HL-60/S4 treated with retinoic acid at 250 ng/mL for 4 days and 3 days (cell line): Measurements from ENCODE around the gene YIF1A.
"Not testable (repeated sequence)": the region's sequence is repeated elsewhere in the genome, so short reads cannot be mapped to it uniquely, and the experiment has no call there.

Source experiments
- in situ Hi-C: fragments of 300-500 bp; cut with MboI; formaldehyde crosslinking; loops from 2 replicates; pipeline ENCODE4 v1.7.0; 2022; ENCODE audit warnings: low sequenced_read_pairs

The YIF1A gene

DNA sequence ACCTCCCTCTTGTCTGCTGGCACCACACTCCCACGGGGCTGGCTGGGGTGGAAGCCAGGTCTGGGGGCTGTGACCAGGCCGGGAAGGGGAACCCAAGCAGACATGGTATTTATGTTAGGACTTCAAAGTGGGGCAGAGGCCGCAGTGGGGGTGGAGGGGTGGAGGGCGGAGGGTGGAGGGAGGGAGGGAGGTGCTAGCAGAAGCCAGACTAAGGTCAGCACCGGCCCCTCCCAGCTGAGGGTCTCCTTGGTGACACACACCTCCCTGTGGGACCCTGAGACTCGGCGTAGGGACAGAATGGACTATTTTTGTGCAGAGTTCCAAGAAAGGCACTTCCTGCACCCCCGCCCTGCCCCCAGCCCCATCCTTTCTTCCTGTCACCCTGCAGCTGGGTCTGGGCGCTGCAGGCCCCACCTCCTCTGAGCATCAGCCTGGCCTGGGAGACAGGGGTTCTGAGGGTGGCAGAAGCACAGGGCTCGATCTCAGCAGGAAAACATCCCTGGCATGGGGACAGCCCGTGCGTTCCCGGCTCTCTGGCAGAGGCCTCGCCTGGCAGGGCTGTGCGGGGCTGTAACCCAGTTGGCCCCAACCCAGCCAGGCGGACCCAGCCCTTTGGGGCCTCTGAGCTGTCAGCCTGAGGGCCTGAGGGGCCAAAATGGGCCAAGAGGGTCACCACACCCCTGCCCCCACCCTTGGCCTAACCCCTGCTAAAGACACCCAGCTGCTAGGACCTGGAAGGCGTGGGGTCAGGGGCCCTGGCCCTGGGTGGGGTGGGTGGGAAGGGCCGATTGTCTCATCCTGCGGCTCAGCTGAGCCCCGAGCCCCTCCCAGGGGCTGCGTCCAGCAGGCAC, 37.5 kb upstream of the YIF1A start:
- in situ Hi-C loops: no loop called here

DNA sequence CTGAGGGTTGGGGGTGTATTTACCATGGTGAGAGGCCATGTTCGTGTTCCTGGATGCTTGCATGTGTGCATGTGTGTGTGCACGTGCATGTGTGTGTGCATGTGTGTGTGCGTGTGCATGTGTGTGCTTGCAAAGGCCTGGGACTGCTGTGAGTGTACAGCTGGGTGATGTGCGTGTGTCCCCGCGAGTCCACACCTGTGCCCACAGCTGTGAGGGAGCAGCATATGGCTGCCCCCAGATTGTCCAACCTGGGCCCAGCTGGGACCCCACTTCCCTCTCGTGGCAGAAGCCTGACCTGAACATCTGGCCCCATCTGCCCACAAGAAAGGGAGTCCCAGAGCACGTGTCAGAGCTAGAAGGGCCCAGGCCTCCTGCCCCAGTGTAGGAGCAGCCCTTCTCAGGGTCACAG, 36.3 kb upstream of the YIF1A start:
- in situ Hi-C loops: no loop called here

DNA sequence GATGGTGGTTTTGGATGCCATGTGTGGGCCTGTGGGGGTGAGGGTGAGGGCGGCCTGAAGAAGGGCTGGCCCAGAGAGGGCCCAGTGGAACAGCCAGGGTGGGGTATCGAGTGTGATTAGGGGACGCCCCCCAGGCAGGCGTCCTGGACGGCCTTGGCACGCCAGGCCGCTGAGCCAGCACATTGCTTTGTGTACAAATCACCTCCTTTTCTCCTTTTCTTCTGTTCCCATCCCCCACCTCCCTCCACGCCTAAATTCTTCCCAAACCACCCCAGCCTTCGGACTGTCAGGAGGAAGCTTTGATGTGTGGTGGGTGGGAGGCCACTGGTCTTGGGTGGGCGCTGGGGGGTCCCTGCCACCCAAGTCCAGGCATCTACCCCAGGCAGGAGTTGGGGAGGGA, 35.7 kb upstream of the YIF1A start:
- in situ Hi-C loops: no loop called here

DNA sequence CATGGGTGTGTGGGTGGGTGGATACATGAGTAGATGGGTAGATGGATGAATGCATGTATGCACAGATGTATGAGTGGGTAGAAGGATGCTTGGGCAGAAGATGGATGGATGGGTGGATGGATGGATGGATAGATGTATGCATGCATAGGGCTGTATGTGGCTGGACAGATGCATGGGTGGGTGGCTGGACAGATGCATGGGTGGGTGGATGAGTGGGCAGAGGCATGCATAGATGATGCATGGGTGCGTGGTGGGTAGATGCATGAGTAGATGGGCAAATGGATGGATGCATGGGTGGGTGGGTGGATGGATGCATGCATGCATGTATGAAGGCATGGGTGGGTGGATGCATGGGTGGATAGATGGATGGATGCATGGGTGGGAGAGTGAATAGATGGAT, 34.7 kb upstream of the YIF1A start:
- in situ Hi-C loops: no loop called here

DNA sequence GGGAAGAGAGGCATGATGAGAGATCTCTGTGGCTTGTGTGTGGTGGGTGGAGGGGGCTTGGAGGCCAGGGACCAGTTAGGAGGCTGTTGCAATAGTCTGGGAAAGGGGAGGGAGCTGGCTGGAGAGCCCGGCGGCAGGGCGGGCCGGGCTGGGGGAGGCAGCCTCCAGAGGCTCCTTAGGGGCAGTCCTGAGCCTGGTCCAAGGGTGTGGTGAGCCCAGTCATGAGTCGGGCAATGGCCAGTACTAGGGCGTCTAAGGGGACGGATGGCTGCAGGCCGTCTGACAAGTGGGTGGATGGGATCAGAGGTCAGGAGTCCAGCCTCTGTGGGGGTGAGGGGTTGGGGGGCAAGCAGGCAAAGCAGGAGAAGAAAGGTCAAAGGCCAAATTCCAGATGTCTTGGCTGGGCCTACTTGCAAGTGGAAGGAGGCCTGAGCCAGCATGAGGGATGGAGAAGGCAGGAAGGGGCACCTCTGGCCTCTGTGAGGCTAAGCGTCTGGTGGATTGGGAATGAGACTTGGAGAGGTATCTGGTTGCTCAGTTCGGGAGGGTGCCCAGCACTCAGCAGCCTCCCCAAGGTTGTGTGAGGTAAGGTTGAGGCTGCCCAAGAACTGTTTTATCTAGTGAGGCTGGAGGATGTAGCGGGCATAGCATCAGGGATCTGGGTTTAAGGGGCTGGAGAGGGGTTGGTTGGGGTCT, 33.9 kb upstream of the YIF1A start:
- in situ Hi-C loops: no loop called here

DNA sequence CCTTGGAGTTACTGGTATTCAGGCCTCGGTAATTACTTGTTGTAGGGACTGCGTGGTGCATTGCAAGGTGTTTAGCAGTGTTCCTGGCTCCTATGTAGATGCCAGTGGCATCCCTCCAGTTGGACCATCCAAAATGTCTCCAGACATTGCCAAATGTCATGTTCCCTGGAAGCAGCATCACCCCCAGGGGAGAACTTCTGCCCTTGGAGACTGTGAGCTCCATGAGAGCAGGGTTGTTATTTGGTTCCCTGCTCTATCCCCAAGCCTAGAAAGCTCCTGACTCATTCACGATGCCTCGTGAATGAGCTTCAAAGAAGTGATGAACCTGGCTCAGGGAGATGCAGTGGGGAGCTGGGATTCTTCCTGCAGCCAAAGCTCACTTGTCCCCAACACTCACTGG, 32.7 kb upstream of the YIF1A start:
- in situ Hi-C loops: no loop called here

DNA sequence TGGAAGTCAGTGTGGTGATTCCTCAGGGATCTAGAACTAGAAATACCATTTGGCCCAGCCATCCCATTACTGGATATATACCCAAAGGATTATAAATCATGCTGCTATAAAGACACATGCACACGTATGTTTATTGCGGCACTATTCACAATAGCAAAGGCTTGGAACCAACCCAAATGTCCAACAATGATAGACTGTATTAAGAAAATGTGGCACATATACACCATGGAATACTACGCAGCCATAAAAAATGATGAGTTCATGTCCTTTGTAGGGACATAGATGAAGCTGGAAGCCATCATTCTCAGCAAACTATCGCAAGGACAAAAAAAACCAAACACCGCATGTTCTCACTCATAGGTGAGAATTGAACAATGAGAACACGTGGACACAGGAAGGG, 31.8 kb upstream of the YIF1A start:
- in situ Hi-C loops: not testable (repeated sequence)

DNA sequence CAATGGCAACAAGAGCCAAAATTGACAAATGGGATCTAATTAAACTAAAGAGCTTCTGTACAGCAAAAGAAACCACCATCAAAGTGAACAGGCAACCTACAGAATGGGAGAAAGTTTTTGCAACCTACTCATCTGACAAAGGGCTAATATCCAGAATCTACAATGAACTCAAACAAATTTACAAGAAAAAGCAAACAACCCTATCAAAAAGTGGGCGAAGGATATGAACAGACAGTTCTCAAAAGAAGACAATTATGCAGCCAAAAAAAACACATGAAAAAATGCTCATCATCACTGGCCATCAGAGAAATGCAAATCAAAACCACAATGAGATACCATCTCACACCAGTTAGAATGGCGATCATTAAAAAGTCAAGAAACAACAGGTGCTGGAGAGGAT, 31.3 kb upstream of the YIF1A start:
- in situ Hi-C loops: not testable (repeated sequence)

DNA sequence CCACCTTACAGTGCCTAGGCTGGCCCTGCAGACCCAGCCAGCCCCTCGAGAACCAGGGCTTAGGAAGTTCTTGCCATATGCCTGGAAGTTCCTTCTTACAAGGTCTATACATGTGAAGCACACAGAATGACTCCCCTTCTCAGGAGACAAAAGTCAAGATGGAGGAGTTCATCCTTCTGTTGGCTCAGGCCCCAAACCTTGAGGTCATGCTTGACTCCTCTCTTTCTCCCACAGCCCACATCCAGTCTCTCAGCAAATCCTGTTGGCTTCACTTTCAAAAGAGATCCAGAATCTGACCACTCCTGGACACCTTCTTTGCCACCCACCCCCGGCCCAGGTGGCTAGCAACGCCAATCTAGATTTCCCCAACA, 29.6 kb upstream of the YIF1A start:
- in situ Hi-C loops: no loop called here

DNA sequence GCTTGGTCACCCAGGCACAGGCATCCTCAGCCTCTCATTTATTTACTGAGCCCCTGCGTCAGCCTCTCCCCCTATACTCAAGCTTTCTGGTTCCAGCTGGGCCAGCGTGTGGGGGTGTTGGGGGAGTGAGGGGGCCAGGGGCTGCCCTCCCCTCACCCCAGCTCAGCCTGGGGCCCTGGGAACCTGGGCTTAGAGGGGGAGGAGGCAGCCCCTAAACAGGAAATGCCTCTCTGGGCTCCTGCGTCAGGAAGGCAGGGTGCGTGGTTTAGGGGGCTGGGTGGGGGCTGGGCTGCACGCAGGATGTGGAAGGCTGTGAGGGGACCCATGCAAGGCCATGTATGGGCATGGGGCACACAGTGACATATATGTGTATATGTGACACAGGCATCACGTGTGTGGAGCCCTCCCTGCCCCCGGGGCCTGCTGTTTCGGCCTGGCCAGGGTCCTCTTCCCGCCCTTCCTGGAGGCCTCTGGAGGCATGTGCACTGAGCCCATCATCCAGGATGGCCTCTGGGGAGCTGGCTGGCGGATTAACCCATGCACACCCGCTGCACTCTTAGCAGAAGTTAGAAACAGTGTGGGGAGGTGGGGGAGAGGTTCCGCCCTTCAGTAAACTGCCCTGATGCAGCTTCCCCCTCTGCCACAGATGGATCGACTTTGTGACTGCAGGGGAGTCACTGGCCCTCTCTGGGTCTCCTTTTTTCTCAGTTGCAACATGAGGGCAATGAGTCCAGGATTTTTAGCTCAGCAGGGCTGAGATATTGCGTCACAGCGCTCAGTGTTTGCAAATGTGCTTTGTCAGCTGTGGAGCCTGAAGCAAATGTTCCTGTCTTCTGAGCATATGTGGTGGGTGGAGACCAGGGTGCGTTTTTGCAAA, 29.0 kb upstream of the YIF1A start:
- in situ Hi-C loops: no loop called here

DNA sequence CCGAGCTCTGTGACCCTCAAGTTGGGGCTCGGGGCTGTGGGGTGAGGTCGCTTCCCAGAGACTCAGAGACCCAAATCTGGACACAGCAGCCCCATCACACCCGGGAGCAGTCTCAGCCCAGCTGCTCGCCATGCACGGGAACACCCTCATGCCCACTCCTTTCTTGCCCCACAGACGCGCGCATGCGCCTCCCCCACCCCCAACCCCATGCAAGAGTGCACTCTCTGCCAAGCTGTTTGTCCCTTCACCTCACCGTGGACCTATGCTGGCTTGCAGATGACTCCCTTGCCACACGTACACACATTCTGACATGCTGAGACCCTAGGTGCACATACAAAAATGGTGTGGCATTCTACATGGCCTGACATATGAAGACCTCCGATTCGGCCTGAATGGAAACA, 28.4 kb upstream of the YIF1A start:
- in situ Hi-C loops: no loop called here

DNA sequence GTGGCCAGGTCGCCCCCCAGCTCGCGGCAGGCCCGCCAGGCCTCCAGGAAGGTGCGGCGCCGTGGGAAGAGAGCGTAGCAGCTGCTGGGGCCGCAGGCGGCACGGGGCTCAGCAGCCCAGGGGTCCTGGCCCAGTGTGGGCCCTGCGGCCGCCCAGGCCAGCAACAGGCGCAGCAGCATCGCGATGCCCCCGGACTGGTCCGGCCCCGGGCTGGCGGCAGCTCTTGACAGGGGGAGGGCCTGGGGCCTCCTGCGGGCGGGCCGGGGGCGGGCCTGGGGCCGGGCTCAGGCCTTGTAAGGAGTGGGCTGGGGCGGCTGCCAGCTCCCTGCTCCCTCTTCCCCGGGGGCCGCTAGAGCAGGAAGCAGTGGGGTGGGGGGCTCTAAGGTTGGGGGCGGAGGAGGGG, 27.9 kb upstream of the YIF1A start, which contains the start of gene CD248:
Gene CD248 (minus strand): TSS at position 196 of the 403 bp plus-strand sequence. CDS start 17 bp downstream, at position 179.
- in situ Hi-C loops: no loop called here

DNA sequence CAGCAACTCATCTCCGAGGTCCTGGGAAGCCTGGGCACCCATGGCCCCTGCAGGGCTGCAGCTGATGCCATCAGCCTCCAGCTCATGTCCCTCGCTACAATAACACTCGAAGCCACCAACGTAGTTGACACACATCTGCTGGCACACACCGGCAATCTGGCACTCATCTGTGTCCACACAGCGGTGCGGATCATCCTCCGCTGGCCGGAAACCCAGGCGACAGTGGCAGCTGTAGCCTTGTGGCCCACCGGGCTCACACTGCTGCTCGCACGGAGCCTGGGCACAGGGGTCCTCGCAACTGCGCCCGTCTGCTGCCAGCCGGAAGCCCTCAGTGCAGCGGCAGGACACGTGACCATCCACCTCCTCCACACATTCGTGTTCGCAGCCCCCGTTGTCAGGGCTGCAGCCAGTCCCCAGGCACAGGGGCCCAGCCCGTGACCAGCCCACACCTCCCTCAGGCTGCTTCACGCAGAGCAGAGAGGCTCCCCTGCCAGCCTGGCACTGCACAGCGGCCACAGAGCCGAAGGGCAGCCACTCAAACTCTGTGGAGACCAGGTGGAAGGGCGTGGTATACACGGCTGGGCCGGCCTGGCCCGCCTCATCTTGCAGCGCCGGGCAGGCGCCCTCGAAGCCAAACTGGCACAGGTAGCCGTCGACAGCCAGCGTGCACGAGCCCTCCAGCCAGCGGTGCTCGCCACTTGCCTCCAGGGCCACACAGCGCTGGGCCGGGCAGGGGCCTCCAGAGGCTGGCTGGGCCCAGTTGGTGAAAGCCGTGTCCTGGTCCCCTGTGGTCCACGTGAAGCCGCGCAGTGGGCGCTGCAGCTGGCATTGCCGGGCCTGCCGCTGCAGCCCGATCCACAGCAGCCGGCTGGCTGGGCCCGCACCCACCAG, 27.2 kb upstream of the YIF1A start:
- in situ Hi-C loops: no loop called here

DNA sequence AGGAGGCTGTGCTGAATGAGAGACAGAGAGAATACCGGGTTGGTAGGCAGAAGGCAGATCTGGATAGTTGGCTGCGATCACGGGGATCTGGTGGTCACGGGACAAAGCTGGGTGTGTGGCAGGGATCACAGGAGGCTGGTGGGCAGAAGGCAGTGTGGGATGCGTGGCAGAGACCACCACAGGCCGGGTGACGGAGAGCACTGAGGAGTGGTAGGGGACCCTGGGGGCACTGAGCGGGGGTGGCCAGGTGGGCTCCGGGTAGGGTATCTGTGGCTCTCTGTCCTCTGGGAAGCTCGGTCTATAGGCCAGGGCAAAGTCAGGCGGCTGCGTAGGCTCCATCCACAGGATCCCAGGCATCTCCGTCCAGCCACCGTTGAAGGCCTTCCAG, 26.5 kb upstream of the YIF1A start:
- in situ Hi-C loops: no loop called here

DNA sequence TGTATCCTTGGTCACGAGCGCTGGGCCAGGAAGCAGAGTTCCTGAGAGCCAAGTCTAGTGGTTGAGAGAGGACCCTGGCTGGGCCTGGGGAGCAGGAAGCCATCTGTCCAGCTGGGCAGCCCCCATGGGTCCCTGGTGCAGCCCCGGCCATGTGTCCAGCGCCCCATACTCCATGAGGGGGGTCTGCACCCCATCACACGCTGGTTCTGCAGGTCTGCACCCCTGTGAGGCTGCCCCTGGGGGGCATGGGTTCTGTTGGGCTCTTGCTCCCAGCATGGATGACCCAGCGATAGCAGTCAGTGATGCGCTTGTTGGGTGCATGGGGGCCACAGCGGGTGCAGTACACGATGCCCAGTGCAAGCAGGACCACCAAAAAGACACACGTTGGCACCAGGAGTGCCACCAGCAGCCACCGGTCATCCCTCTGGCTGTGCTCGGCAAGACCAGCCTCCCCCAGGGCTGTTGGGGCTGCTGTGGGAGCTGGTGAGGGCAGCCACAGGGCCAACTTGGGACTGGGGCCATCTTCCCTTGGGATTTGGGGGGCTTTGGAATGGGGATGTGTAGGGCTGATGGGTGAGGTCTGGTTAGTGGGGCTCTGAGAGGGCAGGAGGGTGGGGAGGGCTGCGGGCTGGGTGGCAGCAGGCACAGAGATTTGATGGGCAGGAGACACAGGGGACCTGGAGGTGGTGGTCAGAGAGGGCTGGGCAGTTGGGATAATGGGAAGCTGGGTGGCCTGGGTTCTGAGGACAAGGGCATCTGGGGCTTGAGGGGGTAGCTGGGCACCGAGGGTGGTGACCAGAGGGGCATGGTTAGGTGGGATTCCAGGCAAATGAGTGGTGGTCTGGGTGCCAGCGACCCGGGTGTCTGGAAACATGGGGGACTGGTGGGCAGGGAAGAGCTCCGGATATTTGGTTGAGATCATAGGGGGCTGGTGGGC, 25.9 kb upstream of the YIF1A start:
- in situ Hi-C loops: no loop called here

DNA sequence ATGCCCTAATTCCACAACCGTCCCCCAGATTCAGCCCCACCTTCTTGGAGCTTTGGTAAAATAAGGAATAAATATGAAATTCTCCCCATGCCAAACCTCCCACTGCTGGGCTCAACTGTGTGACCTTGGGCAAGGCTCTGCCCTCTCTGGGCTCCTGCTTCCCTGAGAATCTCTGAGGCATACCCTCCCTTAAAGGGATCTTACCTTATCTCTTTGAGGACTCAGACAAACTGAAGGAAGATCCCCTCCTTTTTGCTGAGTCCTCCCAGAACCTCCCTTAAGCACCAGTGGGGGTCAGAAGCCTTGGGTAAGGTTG, 25.2 kb upstream of the YIF1A start:
- in situ Hi-C loops: no loop called here

DNA sequence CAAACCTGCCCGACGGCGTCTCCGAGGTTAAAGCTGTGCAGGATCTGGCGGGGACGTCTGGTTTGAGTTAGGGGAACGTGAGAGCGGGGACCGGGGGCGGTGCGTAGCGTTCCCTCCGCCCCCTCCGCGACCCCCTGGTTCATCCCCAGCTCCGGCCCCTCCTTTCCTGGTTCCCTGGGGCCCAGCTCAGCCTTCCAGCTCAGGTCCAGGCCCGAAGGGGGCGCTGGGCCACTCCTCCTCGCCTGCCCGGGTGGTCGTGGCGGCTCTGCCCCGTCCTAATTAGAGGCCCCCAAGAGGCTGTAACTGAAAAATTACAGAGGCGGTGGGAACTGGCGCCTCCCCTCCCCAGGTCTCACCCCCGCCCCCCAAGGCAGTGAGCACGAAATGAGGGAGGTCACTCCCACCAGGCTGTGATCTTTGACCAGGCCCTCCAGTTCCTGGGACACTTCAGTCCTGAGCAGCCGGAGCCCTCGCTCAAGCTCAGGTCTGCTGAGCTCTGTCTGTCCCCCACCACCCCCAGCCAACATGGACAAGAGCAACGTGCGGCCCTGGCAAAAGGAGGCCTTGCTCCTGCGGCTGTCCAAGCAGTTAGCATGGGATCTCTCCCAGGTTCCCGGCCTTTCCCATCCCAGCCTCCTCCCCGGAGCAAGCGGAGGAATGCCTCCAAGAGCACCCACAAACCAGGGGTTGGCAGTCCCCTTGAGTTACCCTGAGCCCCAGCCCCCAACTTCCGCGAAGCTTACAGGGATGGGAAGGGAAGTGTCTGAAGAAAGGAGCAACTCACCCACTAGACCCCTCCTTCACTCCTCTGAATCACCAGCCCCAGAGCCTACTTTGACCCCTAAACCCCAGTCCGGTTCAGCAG, 24.6 kb upstream of the YIF1A start:
- in situ Hi-C loops: no loop called here

DNA sequence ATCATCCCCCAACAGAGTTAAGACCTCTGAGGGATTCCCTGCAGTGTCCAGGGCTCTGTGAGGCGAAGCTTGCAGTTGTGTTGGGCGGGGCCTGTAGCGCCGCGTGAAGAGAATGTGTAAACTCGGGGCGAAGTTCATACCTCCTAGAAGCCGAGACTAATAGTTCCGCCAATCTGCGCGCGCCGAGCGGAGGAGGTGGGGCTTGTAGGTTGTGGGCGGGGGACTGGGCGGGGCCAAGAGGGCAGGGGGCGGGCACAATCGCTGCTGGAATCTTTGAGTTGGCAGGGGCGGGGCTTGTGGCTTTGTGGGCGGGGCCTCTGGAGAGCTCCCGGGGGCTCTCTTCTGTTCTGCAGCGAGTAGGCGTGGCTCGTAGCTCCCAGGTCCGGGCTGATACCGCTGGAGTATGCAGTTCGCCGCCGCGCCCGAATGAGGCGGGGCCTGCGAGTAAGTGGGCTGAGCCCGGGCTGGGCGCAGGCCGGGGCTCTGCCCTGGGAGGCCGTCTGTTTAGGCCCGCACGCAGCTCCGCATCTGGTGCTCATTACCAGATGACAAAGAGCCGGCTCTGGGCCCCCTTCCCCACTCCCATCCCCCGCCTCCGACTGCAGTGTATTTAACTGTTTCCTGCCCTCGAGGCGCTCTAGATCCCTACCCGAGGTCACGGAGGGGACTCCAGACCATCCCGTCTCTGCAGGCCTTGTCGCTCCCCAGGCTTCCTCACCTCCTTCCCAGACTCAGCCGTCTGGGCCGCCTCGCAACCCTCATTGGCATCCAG, 23.8 kb upstream of the YIF1A start:
- in situ Hi-C loops: no loop called here
